Activated T-helper 2 cell treated with anti-CD3 and anti-CD28 coated beads, Interferon-gamma antibody, Interleukin-2, Interleukin-4, amounts not matched to agents 10 μg/mL and 5 μg/mL and 100 μg/mL, durations not matched to agents 14 hours and 24 hours and 36 hours (primary cell): Measurements from ENCODE around the gene TNKS2. TPM values are rescaled to one million over a fixed set of nuclear protein-coding genes. Genes with fewer than 3 reads are reported as not detected.
"Not testable (repeated sequence)": the region's sequence is repeated elsewhere in the genome, so short reads cannot be mapped to it uniquely, and the experiment has no call there.

Experiments
- DNase-seq: peaks from one replicate; pipeline ENCODE4 v3.0.0; 2021; ENCODE audit warnings: low spot score
- H3K27ac Mint-ChIP-seq: one replicate; pipeline ENCODE4 v1.8.0; 2021; ENCODE audit warnings: mixed read lengths
- H3K27me3 Mint-ChIP-seq: one replicate; pipeline ENCODE4 v1.8.0; 2021; ENCODE audit warnings: low read depth, mixed read lengths
- H3K36me3 Mint-ChIP-seq: one replicate; pipeline ENCODE4 v1.8.0; 2021; ENCODE audit warnings: low read depth, mixed read lengths
- H3K4me1 Mint-ChIP-seq: one replicate; pipeline ENCODE4 v1.8.0; 2021; ENCODE audit warnings: low read depth, mixed read lengths
- H3K4me3 Mint-ChIP-seq: one replicate; pipeline ENCODE4 v1.8.0; 2021; ENCODE audit warnings: low read depth, mild to moderate bottlenecking, moderate library complexity, mixed read lengths
- H3K9me3 Mint-ChIP-seq: one replicate; pipeline ENCODE4 v1.8.0; 2021; ENCODE audit warnings: mixed read lengths
- intact Hi-C: fragments of 100-400 bp; cut with micrococcal nuclease; formaldehyde crosslinking; loops from one replicate; pipeline ENCODE4 v1.15.1; 2023
- total RNA-seq: library from RNA; stranded (reverse); gene quantifications from 2 replicates; pipeline ENCODE4 v1.2.3, GENCODE V29; 2022

TNKS2 gene
- 27.2 and 28.1 TPM in 2 replicates for total RNA-seq

DNA sequence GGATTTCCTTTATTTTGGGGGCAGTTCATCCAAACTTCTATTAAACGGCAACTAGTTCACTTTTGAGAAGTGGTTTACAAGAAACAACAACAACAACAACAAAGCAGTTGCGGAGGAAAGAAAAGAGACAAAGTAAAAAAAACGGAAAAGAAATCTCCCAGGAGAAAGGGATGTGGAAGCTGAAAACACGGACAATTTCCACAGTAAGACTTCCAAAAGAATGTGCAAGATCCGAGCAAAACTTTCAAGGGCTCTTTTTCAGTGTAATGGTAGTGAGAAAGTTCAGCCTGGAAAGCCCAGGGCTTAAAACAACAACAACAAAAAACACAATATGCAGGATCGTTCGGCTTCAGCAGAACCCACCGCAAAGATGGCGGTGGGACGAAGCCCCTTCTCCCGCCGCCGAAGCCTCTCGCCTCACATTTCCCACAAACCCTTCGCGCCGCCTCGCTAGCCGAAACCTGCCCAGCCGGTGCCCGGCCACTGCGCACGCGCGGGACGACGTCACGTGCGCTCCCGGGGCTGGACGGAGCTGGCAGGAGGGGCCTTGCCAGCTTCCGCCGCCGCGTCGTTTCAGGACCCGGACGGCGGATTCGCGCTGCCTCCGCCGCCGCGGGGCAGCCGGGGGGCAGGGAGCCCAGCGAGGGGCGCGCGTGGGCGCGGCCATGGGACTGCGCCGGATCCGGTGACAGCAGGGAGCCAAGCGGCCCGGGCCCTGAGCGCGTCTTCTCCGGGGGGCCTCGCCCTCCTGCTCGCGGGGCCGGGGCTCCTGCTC is at the start of gene TNKS2:
Gene TNKS2, plus strand, starts transcription at position 553 of the 775 bp plus-strand sequence. CDS start 265 bp downstream, outside the sequence.
- Mint-ChIP-seq H3K4me1 (peaks cover 56% of the 10 kb centered on the region), H3K36me3 (peaks cover 35% of the 10 kb centered on the region), H3K27me3 (peaks cover 3% of the 10 kb centered on the region), H3K9me3 (no peaks in the 10 kb centered on the region), H3K4me3 (peak within 1 kb of the TSS; percentile 98), H3K27ac (peak within 1 kb of the TSS; percentile 98)
- intact Hi-C loops: loop anchor here (1.0 to 10.0 kb wide), 7 partner anchors 39 to 927 kb away; partner anchors contain the start of genes BTAF1, CPEB3, HECTD2 and MARCHF5
- peak; percentile 92 for DNase-seq

DNA sequence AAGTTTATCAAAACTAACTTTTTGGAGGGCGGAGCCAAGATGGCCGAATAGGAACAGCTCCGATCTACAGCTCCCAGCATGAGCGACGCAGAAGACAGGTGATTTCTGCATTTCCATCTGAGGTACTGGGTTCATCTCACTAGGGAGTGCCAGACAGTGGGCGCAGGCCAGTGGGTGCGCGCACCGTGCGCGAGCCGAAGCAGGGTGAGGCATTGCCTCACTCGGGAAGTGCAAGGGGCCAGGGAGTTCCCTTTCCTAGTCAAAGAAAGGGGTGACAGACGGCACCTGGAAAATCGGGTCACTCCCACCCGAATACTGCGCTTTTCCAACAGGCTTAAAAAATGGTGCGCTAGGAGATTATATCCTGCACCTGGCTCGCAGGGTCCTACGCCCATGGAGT is 48.6 kb upstream of the TNKS2 start:
- H3K36me3 Mint-ChIP-seq, H3K9me3 Mint-ChIP-seq, H3K4me3 Mint-ChIP-seq, intact Hi-C loops, H3K4me1 Mint-ChIP-seq, DNase-seq, H3K27ac Mint-ChIP-seq: not testable (repeated sequence)
- H3K27me3 Mint-ChIP-seq: peaks cover 10% of the 10 kb centered on the region

DNA sequence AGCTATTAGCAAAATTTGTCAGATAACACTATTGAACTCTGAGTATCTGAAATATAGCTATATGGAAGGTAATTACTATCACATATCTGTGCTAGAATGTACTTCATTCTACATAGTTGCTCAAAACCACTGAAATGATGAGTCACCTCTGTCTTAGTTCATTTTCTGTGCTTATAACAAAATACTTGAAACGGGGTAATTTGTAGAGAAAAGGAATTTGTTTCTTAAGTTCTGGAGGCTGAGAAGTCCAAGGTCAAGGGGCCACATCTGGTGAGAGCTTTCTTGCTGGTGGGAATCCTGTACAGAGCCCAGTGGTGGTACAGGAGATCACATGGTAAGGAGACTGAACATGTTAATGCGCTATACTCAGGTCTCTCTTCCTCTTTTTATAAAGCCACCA is 41.9 kb upstream of the TNKS2 start:
- Mint-ChIP-seq H3K27ac (no peak overlapping the region), H3K4me1 (no peaks in the 10 kb centered on the region), H3K9me3 (no peaks in the 10 kb centered on the region), H3K36me3 (no peaks in the 10 kb centered on the region), H3K27me3 (peaks cover 27% of the 10 kb centered on the region), H3K4me3 (no peak overlapping the region)
- DNase-seq: no peak
- intact Hi-C loops: loop anchor here (10.0 kb wide), 1 partner anchor 99 kb away; no protein-coding TSS in a partner anchor

DNA sequence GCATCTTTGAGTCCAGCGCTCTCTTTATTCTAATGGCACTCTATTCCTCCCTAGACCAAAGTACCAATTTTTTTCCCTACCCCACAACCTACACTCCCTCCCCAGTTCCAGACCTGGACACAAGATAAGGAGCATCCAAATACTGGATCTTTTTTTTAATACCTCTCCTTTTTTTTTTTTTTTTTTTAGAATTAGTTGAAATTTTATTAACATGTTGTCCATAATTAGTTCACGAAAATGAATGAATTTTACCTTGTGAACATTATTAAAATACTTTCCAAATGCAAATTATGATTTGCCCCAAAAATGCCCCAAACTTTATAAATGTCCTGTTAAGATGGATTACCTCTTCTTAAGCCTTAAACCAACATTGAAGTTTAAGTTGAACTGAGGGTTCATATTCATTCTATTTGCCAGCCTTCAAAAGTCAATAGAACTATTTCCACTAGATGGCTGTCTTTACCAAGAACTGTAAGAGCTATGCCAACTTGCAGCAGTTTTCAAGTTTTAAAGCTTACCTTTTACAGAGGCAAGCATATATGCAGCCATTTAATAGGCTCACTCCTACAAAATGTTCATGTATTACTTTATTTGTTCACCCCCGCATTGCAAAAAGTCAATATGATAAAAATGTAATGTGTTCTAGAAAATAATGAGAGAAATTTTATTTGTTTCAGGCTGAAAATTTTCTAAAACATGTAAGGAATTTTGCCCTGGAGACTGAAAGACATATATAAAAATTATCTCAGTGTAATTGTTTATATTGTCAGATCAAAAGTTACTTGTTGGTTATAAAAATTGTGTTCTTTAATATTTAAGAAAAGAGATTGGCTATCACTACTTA is 39.7 kb upstream of the TNKS2 start:
- Mint-ChIP-seq H3K9me3 (no peaks in the 10 kb centered on the region), H3K36me3 (no peaks in the 10 kb centered on the region), H3K27me3 (peaks cover 49% of the 10 kb centered on the region), H3K4me3 (no peak overlapping the region), H3K27ac (no peak overlapping the region), H3K4me1 (no peaks in the 10 kb centered on the region)
- intact Hi-C loops: loop anchor here (1.0 to 10.0 kb wide), 3 partner anchors 38 to 154 kb away; no protein-coding TSS in a partner anchor
- DNase-seq: no peak

DNA sequence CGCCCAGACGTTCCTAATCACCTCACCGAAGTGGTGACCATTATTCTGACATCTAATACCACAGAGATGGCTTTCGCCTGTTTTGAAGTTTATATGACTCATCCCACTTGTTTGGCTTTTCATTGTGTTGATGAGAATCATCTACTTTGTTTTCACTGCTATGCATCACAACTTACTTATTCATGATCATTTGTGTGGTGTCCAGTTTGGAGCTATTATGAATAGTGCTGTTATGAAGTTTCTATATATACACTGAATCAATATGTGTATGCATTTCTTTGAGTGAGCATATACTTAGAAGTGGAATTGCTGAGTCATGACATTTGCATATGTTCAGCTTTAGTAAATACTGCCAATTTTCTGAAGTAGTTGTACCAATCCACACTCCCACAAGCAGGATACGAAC is 38.6 kb upstream of the TNKS2 start:
- Mint-ChIP-seq H3K36me3 (no peaks in the 10 kb centered on the region), H3K9me3 (no peaks in the 10 kb centered on the region), H3K4me3 (no peak overlapping the region), H3K4me1 (no peaks in the 10 kb centered on the region), H3K27ac (no peak overlapping the region), H3K27me3 (peaks cover 51% of the 10 kb centered on the region)
- intact Hi-C loops: loop anchor here (2.0 to 10.0 kb wide), 2 partner anchors 37 to 95 kb away; no protein-coding TSS in a partner anchor
- DNase-seq: no peak

DNA sequence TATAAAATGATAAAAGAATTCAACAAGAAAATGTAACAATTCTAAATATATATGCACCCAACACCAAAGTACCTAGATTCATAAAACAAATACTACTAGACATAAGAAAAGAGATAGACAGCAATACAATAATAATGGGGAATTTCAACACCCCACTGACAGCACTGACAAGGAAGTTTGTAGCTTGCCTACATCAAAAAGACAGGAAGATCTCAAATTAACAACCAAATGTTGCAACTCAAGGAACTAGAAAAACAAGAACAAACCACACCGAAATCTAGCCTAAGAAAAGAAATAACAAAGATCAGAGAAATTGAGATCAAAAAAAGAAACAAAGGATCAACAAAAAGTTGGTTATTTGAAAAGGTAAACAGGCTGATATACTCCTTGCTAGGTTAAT is 36.5 kb upstream of the TNKS2 start:
- no peak for DNase-seq
- H3K27ac Mint-ChIP-seq: no peak overlapping the region
- H3K36me3 Mint-ChIP-seq: no peaks in the 10 kb centered on the region
- peaks cover 45% of the 10 kb centered on the region for H3K27me3 Mint-ChIP-seq
- intact Hi-C loops: no loop called here
- H3K4me1 Mint-ChIP-seq: no peaks in the 10 kb centered on the region
- no peak overlapping the region for H3K4me3 Mint-ChIP-seq
- no peaks in the 10 kb centered on the region for H3K9me3 Mint-ChIP-seq

DNA sequence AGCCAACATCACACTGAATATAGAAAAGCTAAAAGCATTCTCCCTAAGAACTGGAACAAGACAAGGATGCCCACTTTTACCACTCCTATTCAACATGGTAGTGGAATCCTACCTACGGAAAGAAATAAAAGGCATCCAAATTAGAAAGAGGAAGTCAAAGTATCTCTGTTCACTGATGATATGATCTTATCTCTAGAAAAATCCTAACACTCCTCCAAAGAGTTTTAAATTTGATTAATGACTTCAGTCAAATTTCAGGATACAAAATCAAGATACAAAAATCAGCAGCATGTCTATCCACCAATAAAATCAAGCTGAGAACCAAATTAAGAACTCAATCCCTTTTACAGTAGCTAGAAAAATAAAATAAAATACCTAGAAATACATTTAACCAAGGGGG is 35.3 kb upstream of the TNKS2 start:
- H3K27me3 Mint-ChIP-seq: peaks cover 40% of the 10 kb centered on the region
- no peaks in the 10 kb centered on the region for H3K36me3 Mint-ChIP-seq
- H3K27ac Mint-ChIP-seq: no peak overlapping the region
- no peaks in the 10 kb centered on the region for H3K4me1 Mint-ChIP-seq
- DNase-seq: no peak
- no peaks in the 10 kb centered on the region for H3K9me3 Mint-ChIP-seq
- intact Hi-C loops: no loop called here
- no peak overlapping the region for H3K4me3 Mint-ChIP-seq

DNA sequence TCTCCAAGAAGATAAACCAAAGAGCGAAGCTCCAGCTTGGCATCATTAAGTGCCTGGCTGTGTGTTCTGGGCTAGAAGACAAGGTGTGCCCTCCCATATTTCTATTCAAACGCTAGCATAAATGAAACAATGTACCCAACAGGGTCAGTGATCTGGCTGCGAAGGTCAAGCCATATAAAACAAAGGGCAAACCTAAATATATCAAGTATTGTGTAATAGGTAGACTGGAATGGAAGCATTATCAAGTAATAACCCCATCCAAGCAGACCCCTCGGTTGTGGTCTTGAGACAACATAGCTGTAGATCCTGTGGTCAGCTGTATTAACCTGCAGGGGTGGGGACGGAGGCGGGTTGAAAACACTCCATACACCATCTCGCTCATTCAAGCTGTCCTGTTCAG is 31.6 kb upstream of the TNKS2 start:
- Mint-ChIP-seq H3K27me3 (peaks cover 30% of the 10 kb centered on the region), H3K4me1 (no peaks in the 10 kb centered on the region), H3K9me3 (no peaks in the 10 kb centered on the region), H3K36me3 (no peaks in the 10 kb centered on the region), H3K4me3 (no peak overlapping the region), H3K27ac (no peak overlapping the region)
- intact Hi-C loops: no loop called here
- DNase-seq: no peak

DNA sequence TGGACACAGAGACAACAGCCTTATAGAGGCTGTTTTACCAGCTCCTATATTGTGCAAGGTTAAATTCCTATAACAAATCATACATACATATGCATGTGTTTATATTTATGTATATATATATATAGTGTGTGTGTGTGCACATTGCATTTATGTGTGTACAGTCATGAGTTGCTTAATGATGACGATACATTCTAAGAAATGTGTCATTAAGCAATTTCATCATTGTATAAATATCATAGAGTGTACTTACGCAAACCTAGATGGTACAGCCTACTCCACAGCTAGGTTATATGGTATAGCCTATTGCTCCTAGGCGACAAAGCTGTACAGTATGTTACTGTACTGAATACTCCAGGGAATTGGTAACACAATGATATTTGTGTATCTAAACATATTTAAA is 30.1 kb upstream of the TNKS2 start:
- Mint-ChIP-seq H3K4me3 (no peak overlapping the region), H3K27ac (no peak overlapping the region), H3K9me3 (no peaks in the 10 kb centered on the region), H3K36me3 (no peaks in the 10 kb centered on the region), H3K4me1 (no peaks in the 10 kb centered on the region), H3K27me3 (peaks cover 24% of the 10 kb centered on the region)
- DNase-seq: no peak
- intact Hi-C loops: no loop called here

DNA sequence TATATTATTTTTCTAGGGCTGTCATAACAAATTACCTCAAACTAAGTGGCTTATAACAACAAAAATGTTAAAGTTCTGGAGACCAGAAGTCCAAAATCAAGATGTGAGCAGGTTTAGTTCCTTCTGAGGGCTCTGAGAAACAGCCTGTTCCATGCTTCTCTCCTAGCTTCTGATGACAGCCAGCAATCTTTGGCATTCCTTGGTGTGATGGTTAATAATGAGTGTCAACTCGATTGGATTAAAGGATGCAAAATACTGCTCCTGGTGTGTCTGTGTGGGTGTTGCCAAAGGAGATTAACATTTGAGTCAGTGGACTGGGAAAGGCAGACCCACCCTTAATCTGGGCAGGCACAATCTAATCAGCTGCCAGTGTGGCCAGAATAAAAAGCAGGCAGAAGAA is 26.3 kb upstream of the TNKS2 start:
- Mint-ChIP-seq H3K27me3 (peaks cover 23% of the 10 kb centered on the region), H3K4me1 (no peaks in the 10 kb centered on the region), H3K27ac (no peak overlapping the region), H3K9me3 (no peaks in the 10 kb centered on the region), H3K36me3 (no peaks in the 10 kb centered on the region), H3K4me3 (no peak overlapping the region)
- DNase-seq: no peak
- intact Hi-C loops: no loop called here

DNA sequence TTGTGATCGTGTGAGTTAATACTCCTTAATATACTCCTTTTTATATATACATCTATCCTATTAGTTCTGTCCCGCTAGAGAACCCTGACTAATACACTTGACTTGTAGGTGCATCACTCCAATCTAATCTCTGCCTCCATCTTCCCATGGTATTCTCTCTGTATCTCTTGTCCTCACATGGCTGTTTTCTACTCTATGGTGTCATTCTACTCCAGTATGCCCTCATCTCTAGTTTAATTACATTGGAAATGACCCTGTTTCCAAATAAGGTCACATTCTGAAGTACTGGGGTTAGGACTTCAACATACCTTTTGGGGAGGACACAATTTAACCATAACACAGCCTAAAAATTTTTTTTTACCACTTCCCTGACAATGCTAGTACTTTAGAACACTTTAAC is 25.8 kb upstream of the TNKS2 start:
- no peak for DNase-seq
- no peaks in the 10 kb centered on the region for H3K4me1 Mint-ChIP-seq
- H3K27me3 Mint-ChIP-seq: peaks cover 21% of the 10 kb centered on the region
- H3K9me3 Mint-ChIP-seq: no peaks in the 10 kb centered on the region
- no peak overlapping the region for H3K4me3 Mint-ChIP-seq
- intact Hi-C loops: no loop called here
- no peaks in the 10 kb centered on the region for H3K36me3 Mint-ChIP-seq
- no peak overlapping the region for H3K27ac Mint-ChIP-seq

DNA sequence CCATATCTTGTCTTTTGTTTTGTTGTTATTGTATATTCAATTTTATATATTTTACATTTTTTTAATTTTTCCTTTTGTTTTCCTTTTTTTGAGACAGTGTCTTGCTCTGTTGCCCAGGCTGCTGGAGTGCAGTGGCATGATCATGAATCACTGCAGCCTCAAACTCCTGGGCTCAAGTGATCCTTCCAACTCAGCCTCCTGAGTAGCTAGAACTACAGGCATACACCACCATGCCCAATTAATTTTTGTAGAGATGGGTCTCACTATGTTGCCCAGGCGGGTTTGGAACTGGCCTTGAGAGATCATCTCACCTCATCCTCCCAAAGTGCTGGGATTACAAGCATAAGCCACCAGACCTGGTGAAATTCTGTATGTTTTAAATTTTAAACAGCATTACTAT is 25.4 kb upstream of the TNKS2 start:
- intact Hi-C loops: no loop called here
- no peaks in the 10 kb centered on the region for H3K36me3 Mint-ChIP-seq
- H3K27me3 Mint-ChIP-seq: peaks cover 19% of the 10 kb centered on the region
- DNase-seq: no peak
- no peak overlapping the region for H3K27ac Mint-ChIP-seq
- no peaks in the 10 kb centered on the region for H3K4me1 Mint-ChIP-seq
- H3K9me3 Mint-ChIP-seq: no peaks in the 10 kb centered on the region
- no peak overlapping the region for H3K4me3 Mint-ChIP-seq

DNA sequence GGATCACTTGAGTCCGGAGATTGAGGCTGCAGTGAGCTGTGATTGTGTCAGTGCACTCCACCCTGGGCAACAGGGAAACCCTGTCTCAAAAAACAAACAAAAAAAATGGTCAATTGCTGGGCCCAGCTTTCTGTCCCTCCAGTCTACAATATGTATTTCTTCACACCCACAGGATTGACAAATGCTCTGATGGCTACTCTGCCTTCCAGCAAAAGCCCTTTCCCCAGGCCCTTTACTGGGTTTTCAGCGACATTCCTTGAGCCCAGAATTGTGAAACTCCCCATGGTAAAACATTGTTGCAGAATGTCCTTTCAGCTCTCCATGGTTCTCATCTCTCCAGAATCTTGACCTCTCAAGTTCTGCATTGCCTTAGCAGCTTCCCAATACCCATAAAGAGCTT is 23.7 kb upstream of the TNKS2 start:
- DNase-seq: no peak
- H3K27ac Mint-ChIP-seq: no peak overlapping the region
- intact Hi-C loops: no loop called here
- H3K36me3 Mint-ChIP-seq: no peaks in the 10 kb centered on the region
- no peaks in the 10 kb centered on the region for H3K9me3 Mint-ChIP-seq
- no peak overlapping the region for H3K4me3 Mint-ChIP-seq
- peaks cover 26% of the 10 kb centered on the region for H3K27me3 Mint-ChIP-seq
- no peaks in the 10 kb centered on the region for H3K4me1 Mint-ChIP-seq
